NCI-H2196 (cell line): ENCODE data around the gene CTTNBP2NL.
"Not testable (repeated sequence)": the region's sequence is repeated elsewhere in the genome, so short reads cannot be mapped to it uniquely, and the experiment has no call there.

Experiments
- DNase-seq: peaks from one replicate; lab custom pipeline; 2025; ENCODE audit not compliant: unreplicated experiment; lab: John Stamatoyannopoulos, UW

CTTNBP2NL gene

GRCh38 chr1:112461200-112461871 is 65.3 kb downstream of the CTTNBP2NL start:
- DNase-seq, result no peak

- no peak for DNase-seq
These were observed 66.9 kb downstream of the CTTNBP2NL start for GRCh38 chr1:112462953-112463279.

GRCh38 chr1:112464501-112464900 is 68.5 kb downstream of the CTTNBP2NL start:
- DNase-seq, result no peak

GRCh38 chr1:112465122-112465521 is 69.1 kb downstream of the CTTNBP2NL start:
- no peak for DNase-seq

GRCh38 chr1:112466078-112466660 is 70.2 kb downstream of the CTTNBP2NL start:
- peak; percentile 96 for DNase-seq

GRCh38 chr1:112470324-112470723 is 74.3 kb downstream of the CTTNBP2NL start:
- not testable (repeated sequence) for DNase-seq

- DNase-seq, result no peak
These were observed 75.0 kb downstream of the CTTNBP2NL start for GRCh38 chr1:112470966-112471365.

- DNase-seq, result no peak
These were observed 76.1 kb downstream of the CTTNBP2NL start for GRCh38 chr1:112472142-112472541.

- no peak for DNase-seq
These were observed 81.5 kb downstream of the CTTNBP2NL start for GRCh38 chr1:112477550-112477949.

GRCh38 chr1:112478314-112478713 is 82.3 kb downstream of the CTTNBP2NL start:
- no peak for DNase-seq

GRCh38 chr1:112486063-112486462 is 90.0 kb downstream of the CTTNBP2NL start:
- DNase-seq, result not testable (repeated sequence)

- not testable (repeated sequence) for DNase-seq
These were observed 91.7 kb downstream of the CTTNBP2NL start for GRCh38 chr1:112487686-112488085.

GRCh38 chr1:112488141-112488540 is 92.1 kb downstream of the CTTNBP2NL start:
- no peak for DNase-seq

- DNase-seq, result no peak
These were observed 96.1 kb downstream of the CTTNBP2NL start for GRCh38 chr1:112492076-112492475.

GRCh38 chr1:112493351-112493750 is 97.3 kb downstream of the CTTNBP2NL start:
- DNase-seq, result no peak

GRCh38 chr1:112496290-112496689 is 100.3 kb downstream of the CTTNBP2NL start:
- DNase-seq, result no peak

GRCh38 chr1:112501810-112502641 is 106.0 kb downstream of the CTTNBP2NL start:
- peak; percentile 57 for DNase-seq

- DNase-seq, result no peak
These were observed 106.8 kb downstream of the CTTNBP2NL start for GRCh38 chr1:112502826-112503225.

GRCh38 chr1:112504001-112504660 is 108.1 kb downstream of the CTTNBP2NL start:
- no peak for DNase-seq

- DNase-seq, result no peak
These were observed 108.8 kb downstream of the CTTNBP2NL start for GRCh38 chr1:112504661-112505399.

- DNase-seq, result no peak
These were observed 109.4 kb downstream of the CTTNBP2NL start for GRCh38 chr1:112505400-112505785.
